Measurements from ENCODE around the gene FSD1.

GRCh38 chr19:4291184-4291732 is 13.1 kb upstream of the FSD1 start:
- TF ChIP-seq CTCF (IDR thresholded peaks at IDR 0.05) (no peak), EP300 (IDR thresholded peaks at IDR 0.05) (no peak), POLR2A (IDR thresholded peaks at IDR 0.05) (no peak), POLR2AphosphoS5 (IDR thresholded peaks at IDR 0.05) (no peak)
